GM12878 (cell line): Measurements from ENCODE around the gene ZNF526. TPM values are rescaled to one million over a fixed set of nuclear protein-coding genes. Genes with fewer than 3 reads are reported as not detected.

Experiments used
- ATAC-seq: fragments of 200-7000 bp; cut with Tn5 transposase; 3 replicates; pipeline ENCODE4 v1.9.1; 2020; ENCODE audit warnings: mild to moderate bottlenecking, moderate library complexity
- BruUV-seq: library from RNA; stranded (reverse); fragments of 400-500 nt; replicated peaks from 2 replicates; lab custom pipeline; 2021; lab: Mats Ljungman, UMichigan
- CTCF ChIA-PET: fragments of 300-600 bp; sonication (Branson Sonifier 250); formaldehyde crosslinking; extraction: SDS; loops from one replicate; lab custom pipeline; 2021; ENCODE audit warnings: inconsistent platforms; lab: Yijun Ruan, JAX
- POLR2A ChIA-PET: fragments of 350-600 bp; formaldehyde crosslinking; extraction: SDS; loops from one replicate; lab custom pipeline; 2021; ENCODE audit warnings: inconsistent platforms; lab: Charles Lee
- RAD21 ChIA-PET: fragments of 300-600 bp; sonication (Branson Sonifier 250); formaldehyde crosslinking; loops from one replicate; lab custom pipeline; 2023; ENCODE audit warnings: antibody characterized with exemption; ENCODE audit not compliant: unreplicated experiment; lab: Charles Lee
- SMC1A ChIA-PET: fragments of 300-600 bp; sonication (Branson Sonifier 250); formaldehyde crosslinking; loops from one replicate; lab custom pipeline; 2023; ENCODE audit not compliant: unreplicated experiment, uncharacterized antibody; lab: Charles Lee
- DNase-seq: peaks from one replicate; pipeline ENCODE4 v3.0.0-alpha.2; 2011; ENCODE audit warnings: low read depth, low spot score
- FAIRE-seq: peaks from 3 replicates; lab custom pipeline; 2011; peaks lifted over from hg19 to GRCh38; lab: Jason Lieb, UNC
- H2AFZ ChIP-seq: 2 replicates; pipeline ENCODE4 v1.6.0; 2011; ENCODE audit warnings: low read depth, low read length, control low read depth; ENCODE audit not compliant: control insufficient read depth
- H3K27ac ChIP-seq: 2 replicates; pipeline ENCODE4 v1.5.1; 2011; ENCODE audit warnings: control low read depth; ENCODE audit not compliant: control insufficient read depth, insufficient read depth
- H3K27me3 ChIP-seq, 2 experiments: replicated peaks in 1 of 2; 2 replicates each; pipeline versions ENCODE4 v1.6.0 to v1.6.1; 2011; ENCODE audit warnings: low read length in 1 of 2; ENCODE audit not compliant: control insufficient read depth in 2 of 2, insufficient read depth in 2 of 2
- H3K36me3 ChIP-seq, 2 experiments: 2 replicates each; pipeline ENCODE4 v1.5.1; 2011; ENCODE audit warnings: low read length in 1 of 2; ENCODE audit not compliant: control insufficient read depth in 2 of 2, insufficient read depth in 2 of 2
- H3K4me1 ChIP-seq: 2 replicates; pipeline ENCODE4 v1.6.1; 2011; ENCODE audit warnings: mild to moderate bottlenecking, low read length, moderate library complexity, mixed read lengths; ENCODE audit not compliant: control insufficient read depth, insufficient read depth
- H3K4me2 ChIP-seq: 2 replicates; pipeline ENCODE4 v1.6.0; 2011; ENCODE audit warnings: control low read depth; ENCODE audit not compliant: control insufficient read depth, insufficient read depth
- H3K4me3 ChIP-seq: fragments of 200-600 bp; sonication (generic); 2 replicates; pipeline ENCODE4 v1.5.1; 2016
- H3K79me2 ChIP-seq: 2 replicates; pipeline ENCODE4 v1.6.0; 2011; ENCODE audit warnings: low read length; ENCODE audit not compliant: control insufficient read depth, insufficient read depth
- H3K9ac ChIP-seq: 2 replicates; pipeline ENCODE4 v1.8.0; 2011; ENCODE audit warnings: low read length, control low read depth, mixed read lengths; ENCODE audit not compliant: control insufficient read depth, insufficient read depth
- H3K9me3 ChIP-seq: replicated peaks from 3 replicates; pipeline ENCODE4 v1.5.1; 2011; ENCODE audit warnings: mild to moderate bottlenecking, low read length; ENCODE audit not compliant: control insufficient read depth, insufficient read depth
- H4K20me1 ChIP-seq: 2 replicates; pipeline ENCODE4 v1.6.0; 2011; ENCODE audit not compliant: control insufficient read depth, insufficient read depth
- CBX5 ChIP-seq: sonication (generic); IDR thresholded peaks from 2 replicates; pipeline ENCODE4 v1.6.1; 2016; ENCODE audit warnings: low read depth, moderate library complexity, mild to moderate bottlenecking, inconsistent platforms
- CREM ChIP-seq: IDR thresholded peaks from 2 replicates; pipeline ENCODE4 v1.6.1; 2014; ENCODE audit warnings: antibody characterized with exemption, low read depth
- E2F8 ChIP-seq: fragments of 450-650 bp; IDR thresholded peaks from 2 replicates; pipeline ENCODE4 v1.6.1; 2018; ENCODE audit warnings: mild to moderate bottlenecking, low read depth, moderate library complexity; ENCODE audit not compliant: partially characterized antibody
- RAD51 ChIP-seq: fragments of 450-650 bp; IDR thresholded peaks from 2 replicates; pipeline ENCODE4 v1.6.1; 2016; ENCODE audit warnings: moderate library complexity, mild to moderate bottlenecking, inconsistent platforms
- REST ChIP-seq: IDR thresholded peaks from 2 replicates; pipeline ENCODE4 v1.6.1; 2012; ENCODE audit warnings: mild to moderate bottlenecking, low read depth, low read length
- YBX1 ChIP-seq: fragments of 450-650 bp; IDR thresholded peaks from 2 replicates; pipeline ENCODE4 v1.6.1; 2016; ENCODE audit warnings: antibody characterized with exemption
- WGBS: methylation state at CpG from one replicate; pipeline ENCODE4 v1.1.6; 2016; ENCODE audit warnings: low lambda C conversion rate; ENCODE audit not compliant: insufficient replicate concordance, insufficient coverage; ENCODE audit errors: missing lambda C conversion rate; 5-methylcytosine and 5-hydroxymethylcytosine counted together
- in situ Hi-C: fragments of 300-500 bp; cut with MboI; formaldehyde crosslinking; loops from 9 replicates; pipeline ENCODE4 v1.14.3; 2018; ENCODE audit warnings: mixed read lengths
- intact Hi-C: fragments of 100-400 bp; cut with micrococcal nuclease; formaldehyde crosslinking; loops from one replicate; pipeline ENCODE4 v1.14.2; 2022; ENCODE audit not compliant: unreplicated experiment
- polyA plus RNA-seq, 11 experiments: library from polyadenylated mRNA; depleted of rRNA in 4 of 11; unstranded in 6 of 11; stranded (reverse) in 5 of 11; fragments of >200 nt; fragmentation: Nextera tagmentation in 4 of 11; fragmentation: Illumina TruSeq in 1 of 11; extraction: Ambion mirVana in 4 of 11; extraction: Trizol in 1 of 11; gene quantifications; 1 replicate in 1 of 11; 2 replicates in 10 of 11; pipeline versions ENCODE4 v1.2.1 to v1.2.3, GENCODE V29; 2011 to 2016; ENCODE audit warnings: inconsistent platforms in 2 of 11, missing spikeins in 2 of 11, low read depth in 1 of 11
- total RNA-seq, 4 experiments: library from RNA; depleted of rRNA in 3 of 4; stranded (reverse); fragments of >200 nt in 3 of 4; fragmentation: Illumina TruSeq in 1 of 4; extraction: Trizol in 1 of 4; gene quantifications; 2 replicates each; pipeline versions ENCODE4 v1.2.1 to v1.2.3, GENCODE V29; 2013 to 2021

ZNF526 gene
- total and polyA plus RNA-seq, 10 of the 15 experiments (the other 5 are each of a cell fraction or from before 2014, with no cell fraction given): 1.8 to 18.3 (median 5.5) TPM

- TF ChIP-seq REST (no peak), RAD51 (no peak), CREM (no peak)
Observed at GRCh38 chr19:42234364-42234763, 14.3 kb downstream of the ZNF526 start (continued).

- ATAC-seq (no peak), DNase-seq (no peak), FAIRE-seq (no peak)
- no peaks in the 10 kb centered on the region for H4K20me1 ChIP-seq
- ChIA-PET SMC1A (no interaction called here), CTCF (interaction anchor here (0.7 to 0.9 kb wide), 2 partner anchors 44 to 102 kb away, joined by 3 to 4 read pairs; partner anchors contain the start of gene POU2F2), RAD21 (no interaction called here), POLR2A (interaction anchor here (1.3 kb wide), 1 partner anchor 19 kb away, joined by 3 read pairs; no protein-coding TSS in a partner anchor)
- H3K9me3 ChIP-seq: no peaks in the 10 kb centered on the region
- H3K4me1 ChIP-seq: no peaks in the 10 kb centered on the region
- no peak for TF ChIP-seq YBX1
- no peak for TF ChIP-seq CBX5
- no peak for TF ChIP-seq CREM
- TF ChIP-seq E2F8: no peak
- H3K79me2 ChIP-seq: peaks cover 13% of the 10 kb centered on the region
- H3K4me2 ChIP-seq: no peak overlapping the region
- intact Hi-C loops (no loop called here), in situ Hi-C loops (no loop called here)
- H3K27me3 ChIP-seq: no peaks in the 10 kb centered on the region
- BruUV-seq: no TSS peak
- WGBS: 88% methylated on average over 5 of the region's 5 CpGs
- H3K36me3 ChIP-seq: peaks cover 30% of the 10 kb centered on the region in 2 experiments; a peak in 3 of 4 replicates
- H3K4me3 ChIP-seq: no peak overlapping the region
- no peak overlapping the region for H2AFZ ChIP-seq
- H3K27ac ChIP-seq: no peak overlapping the region
- no peak overlapping the region for H3K9ac ChIP-seq
Observed at GRCh38 chr19:42235181-42235580, 15.1 kb downstream of the ZNF526 start.
